Measurements from ENCODE around the gene RHOBTB1.

RHOBTB1 gene

GRCh38 chr10:60977161-60978122 lies 33.5 kb upstream of the RHOBTB1 start:
- no peak overlapping the region for H3K9ac ChIP-seq (ENCODE audit: low read depth, low read length, poor library complexity, severe bottlenecking)
- H3K4me1 ChIP-seq (ENCODE audit: insufficient read depth, low read length, poor library complexity, severe bottlenecking) = no peaks in the 10 kb centered on the region
- no peaks in the 10 kb centered on the region for H4K20me1 ChIP-seq (ENCODE audit: insufficient read depth, low read length, poor library complexity, severe bottlenecking)
- no peaks in the 10 kb centered on the region for H3K79me2 ChIP-seq (ENCODE audit: insufficient read depth, low read length)
- H2AFZ ChIP-seq (ENCODE audit: low read length) = no peak overlapping the region
- H3K4me2 ChIP-seq (ENCODE audit: low read depth, low read length, poor library complexity, severe bottlenecking) = no peak overlapping the region
- TF ChIP-seq CTCF (conservative IDR thresholded peaks at IDR 0.05; ENCODE audit: low read length) (no peak), EZH2phosphoT487 (IDR thresholded peaks at IDR 0.05; ENCODE audit: borderline replicate concordance) (no peak)
- H3K27me3 ChIP-seq (ENCODE audit: insufficient read depth, low read length, poor library complexity, severe bottlenecking) = no peaks in the 10 kb centered on the region
- no peaks in the 10 kb centered on the region for H3F3A ChIP-seq (ENCODE audit: low read depth)
- no peaks in the 10 kb centered on the region for H3K36me3 ChIP-seq (ENCODE audit: insufficient read depth, low read length)
- H3K9me2 ChIP-seq (replicated peaks; ENCODE audit: low read depth, low read length) = no peaks in the 10 kb centered on the region
- no peak overlapping the region for H3K4me3 ChIP-seq (ENCODE audit: low read length, poor library complexity, severe bottlenecking)
- H3K9me3 ChIP-seq (ENCODE audit: insufficient read depth, low read depth, low read length) = no peaks in the 10 kb centered on the region

DNA sequence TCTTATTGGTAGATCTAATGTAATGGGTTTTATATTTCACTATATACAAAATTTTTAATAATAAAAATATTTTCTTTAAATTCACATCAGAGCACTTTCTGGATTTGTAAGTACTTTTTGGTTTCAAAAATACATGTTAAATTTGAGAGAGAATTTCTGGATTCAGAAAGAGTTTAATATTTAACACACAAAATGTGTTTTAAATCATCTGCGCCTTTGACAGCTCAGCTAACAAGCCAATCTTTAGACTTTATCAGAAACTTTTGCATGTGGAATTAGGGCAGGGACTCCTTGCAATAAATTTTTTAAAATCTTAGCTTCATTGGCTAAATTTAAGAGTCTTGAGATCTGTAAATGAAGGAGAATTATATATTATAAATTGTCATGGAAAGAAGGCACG lies 32.7 kb upstream of the RHOBTB1 start:
- Histone ChIP-seq H3F3A (ENCODE audit: low read depth) (no peaks in the 10 kb centered on the region), H4K20me1 (ENCODE audit: insufficient read depth, low read length, poor library complexity, severe bottlenecking) (no peaks in the 10 kb centered on the region), H2AFZ (ENCODE audit: low read length) (no peak overlapping the region), H3K9me2 (replicated peaks; ENCODE audit: low read depth, low read length) (no peaks in the 10 kb centered on the region), H3K36me3 (ENCODE audit: insufficient read depth, low read length) (no peaks in the 10 kb centered on the region), H3K9ac (ENCODE audit: low read depth, low read length, poor library complexity, severe bottlenecking) (no peak overlapping the region), H3K4me2 (ENCODE audit: low read depth, low read length, poor library complexity, severe bottlenecking) (no peak overlapping the region), H3K9me3 (ENCODE audit: insufficient read depth, low read depth, low read length) (no peaks in the 10 kb centered on the region), H3K79me2 (ENCODE audit: insufficient read depth, low read length) (no peaks in the 10 kb centered on the region), H3K4me3 (ENCODE audit: low read length, poor library complexity, severe bottlenecking) (no peak overlapping the region), H3K4me1 (ENCODE audit: insufficient read depth, low read length, poor library complexity, severe bottlenecking) (no peaks in the 10 kb centered on the region), H3K27me3 (ENCODE audit: insufficient read depth, low read length, poor library complexity, severe bottlenecking) (no peaks in the 10 kb centered on the region)
- no peak for TF ChIP-seq EZH2phosphoT487 (IDR thresholded peaks at IDR 0.05; ENCODE audit: borderline replicate concordance)
- TF ChIP-seq CTCF (conservative IDR thresholded peaks at IDR 0.05; ENCODE audit: low read length) = no peak

- Histone ChIP-seq H3K9ac (ENCODE audit: low read depth, low read length, poor library complexity, severe bottlenecking) (no peak overlapping the region), H2AFZ (ENCODE audit: low read length) (no peak overlapping the region), H3F3A (ENCODE audit: low read depth) (no peaks in the 10 kb centered on the region), H3K4me3 (ENCODE audit: low read length, poor library complexity, severe bottlenecking) (no peak overlapping the region), H3K79me2 (ENCODE audit: insufficient read depth, low read length) (no peaks in the 10 kb centered on the region), H3K9me2 (replicated peaks; ENCODE audit: low read depth, low read length) (no peaks in the 10 kb centered on the region), H4K20me1 (ENCODE audit: insufficient read depth, low read length, poor library complexity, severe bottlenecking) (no peaks in the 10 kb centered on the region), H3K27me3 (ENCODE audit: insufficient read depth, low read length, poor library complexity, severe bottlenecking) (no peaks in the 10 kb centered on the region), H3K4me1 (ENCODE audit: insufficient read depth, low read length, poor library complexity, severe bottlenecking) (no peaks in the 10 kb centered on the region), H3K4me2 (ENCODE audit: low read depth, low read length, poor library complexity, severe bottlenecking) (no peak overlapping the region), H3K9me3 (ENCODE audit: insufficient read depth, low read depth, low read length) (no peaks in the 10 kb centered on the region), H3K36me3 (ENCODE audit: insufficient read depth, low read length) (no peaks in the 10 kb centered on the region)
- TF ChIP-seq EZH2phosphoT487 (IDR thresholded peaks at IDR 0.05; ENCODE audit: borderline replicate concordance) = no peak
- TF ChIP-seq CTCF (conservative IDR thresholded peaks at IDR 0.05; ENCODE audit: low read length) = no peak
Observed at GRCh38 chr10:60975716-60976115, 31.7 kb upstream of the RHOBTB1 start.

Data from Loucy (cell line).